ENCODE results near the gene HMSD.

HMSD gene

GRCh38 chr18:63969942-63970808 lies 21.1 kb downstream of the HMSD start, which contains the start of gene SERPINB8:
TSS of gene SERPINB8 (plus strand) at chr18:63970081. CDS start at chr18:63978309, 8,228 bp downstream.
- no peak for TF ChIP-seq CTCF (IDR thresholded peaks at IDR 0.05; ENCODE audit: low read depth, low read length)
- peak within 1 kb of the TSS; percentile 86 for H3K4me3 ChIP-seq (ENCODE audit: low read depth, low read length)

- no peak for TF ChIP-seq CTCF (IDR thresholded peaks at IDR 0.05; ENCODE audit: low read depth, low read length)
- H3K4me3 ChIP-seq (ENCODE audit: low read depth, low read length) = peak overlapping the region; percentile 86
Observed at GRCh38 chr18:63970809-63971205, 21.7 kb downstream of the HMSD start.

GRCh38 chr18:63971320-63972001 lies 22.4 kb downstream of the HMSD start:
- H3K4me3 ChIP-seq (ENCODE audit: low read depth, low read length) = peak overlapping the region; percentile 86
- TF ChIP-seq CTCF (IDR thresholded peaks at IDR 0.05; ENCODE audit: low read depth, low read length) = no peak

- H3K4me3 ChIP-seq (ENCODE audit: low read depth, low read length) = no peak overlapping the region
- TF ChIP-seq CTCF (IDR thresholded peaks at IDR 0.05; ENCODE audit: low read depth, low read length) = no peak
Observed at GRCh38 chr18:63972002-63972376, 22.9 kb downstream of the HMSD start.

GRCh38 chr18:63974991-63975390 lies 25.9 kb downstream of the HMSD start:
- 0 out of 2 replicates have a peak, but pooled peaks have one; percentile 17 for TF ChIP-seq CTCF (IDR thresholded peaks at IDR 0.05; ENCODE audit: low read depth, low read length)
- H3K4me3 ChIP-seq (ENCODE audit: low read depth, low read length) = no peak overlapping the region

- H3K4me3 ChIP-seq (ENCODE audit: low read depth, low read length) = no peak overlapping the region
- TF ChIP-seq CTCF (IDR thresholded peaks at IDR 0.05; ENCODE audit: low read depth, low read length) = no peak
Observed at GRCh38 chr18:63975628-63976027, 26.5 kb downstream of the HMSD start.

GRCh38 chr18:63977040-63977439 lies 27.9 kb downstream of the HMSD start:
- no peak for TF ChIP-seq CTCF (IDR thresholded peaks at IDR 0.05; ENCODE audit: low read depth, low read length)
- H3K4me3 ChIP-seq (ENCODE audit: low read depth, low read length) = no peak overlapping the region

All from WI38 (cell line).